GM18508 (cell line): ENCODE data around the gene CTSE.

Source experiments
- ATAC-seq: cut with Tn5 transposase; IDR thresholded peaks from one replicate; pipeline ENCODE4 v1.9.1; 2021; ENCODE audit warnings: moderate number of reproducible peaks; ENCODE audit not compliant: insufficient read depth, unreplicated experiment

The CTSE gene

DNA sequence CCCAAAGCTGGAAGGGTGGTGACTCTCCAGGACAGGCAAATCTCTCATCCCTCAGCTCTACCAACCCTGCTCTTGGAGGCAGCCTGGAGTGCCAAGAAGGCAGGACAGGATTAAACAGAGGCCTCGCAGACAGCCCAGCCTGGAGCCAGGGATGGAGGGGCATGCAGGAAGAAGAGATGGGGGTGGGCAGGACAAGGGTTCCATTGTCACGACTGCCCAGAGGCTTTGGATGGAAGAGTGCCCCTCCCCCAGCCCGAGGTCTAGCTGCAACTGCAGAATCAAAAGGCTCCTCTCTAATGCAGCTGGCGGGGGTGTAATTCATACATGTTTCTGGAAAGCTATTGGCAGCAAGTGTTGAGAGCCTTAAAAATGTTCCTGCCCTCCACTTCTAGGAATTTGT, 29.3 kb downstream of the CTSE start:
- ATAC-seq, result no peak

- ATAC-seq, result no peak
Measured at GRCh38 chr1:205993068-205993467, 30.6 kb downstream of the CTSE start.

- no peak for ATAC-seq
Measured at GRCh38 chr1:205992218-205992882, 31.3 kb downstream of the CTSE start.

DNA sequence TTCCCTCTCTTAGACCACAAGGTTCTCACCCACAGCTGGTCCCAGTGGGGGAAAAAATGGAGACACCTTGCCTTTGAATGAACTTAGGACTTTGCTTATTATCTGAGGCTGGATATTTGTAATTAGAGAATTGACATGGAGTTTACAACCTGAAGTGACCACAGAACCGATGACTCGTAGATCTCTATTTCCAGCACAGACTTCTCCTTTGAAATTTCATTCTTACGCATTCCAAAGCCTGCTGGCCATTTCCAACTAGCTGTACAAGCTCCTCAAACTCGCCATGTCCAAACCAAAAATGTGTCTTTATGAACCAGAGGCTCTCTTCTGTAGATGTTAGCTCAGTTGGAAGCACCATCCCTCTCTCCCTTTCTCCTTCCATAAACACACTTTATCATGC, 32.5 kb downstream of the CTSE start:
- ATAC-seq, result no peak

- no peak for ATAC-seq
Measured at GRCh38 chr1:205990226-205990625, 33.5 kb downstream of the CTSE start.

DNA sequence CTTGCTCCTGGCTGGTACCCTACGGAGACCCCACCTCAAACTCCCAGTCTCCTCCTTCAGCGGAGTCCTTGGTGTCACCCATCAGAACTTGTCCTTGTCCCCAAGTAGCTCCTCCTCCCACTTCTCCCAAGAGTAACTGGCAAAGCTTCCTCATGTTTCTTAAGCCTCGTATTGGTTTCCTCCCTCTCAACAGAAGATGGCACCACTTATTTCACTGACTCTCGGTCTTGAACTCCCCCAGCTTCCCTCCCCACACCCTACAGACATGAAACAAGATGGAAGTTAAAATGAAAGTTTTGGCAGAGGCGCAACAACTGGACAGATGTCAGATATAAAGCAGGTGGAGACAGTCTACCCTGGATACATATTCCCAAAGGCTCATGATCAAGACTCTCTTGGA, 33.9 kb downstream of the CTSE start:
- no peak for ATAC-seq

- no peak for ATAC-seq
Measured at GRCh38 chr1:205988585-205988995, 35.1 kb downstream of the CTSE start.

GRCh38 chr1:205986861-205987260, 36.8 kb downstream of the CTSE start:
- no peak for ATAC-seq

- no peak for ATAC-seq
Measured at GRCh38 chr1:205986292-205986691, 37.4 kb downstream of the CTSE start.

GRCh38 chr1:205985330-205986005, 38.2 kb downstream of the CTSE start:
- no peak for ATAC-seq

DNA sequence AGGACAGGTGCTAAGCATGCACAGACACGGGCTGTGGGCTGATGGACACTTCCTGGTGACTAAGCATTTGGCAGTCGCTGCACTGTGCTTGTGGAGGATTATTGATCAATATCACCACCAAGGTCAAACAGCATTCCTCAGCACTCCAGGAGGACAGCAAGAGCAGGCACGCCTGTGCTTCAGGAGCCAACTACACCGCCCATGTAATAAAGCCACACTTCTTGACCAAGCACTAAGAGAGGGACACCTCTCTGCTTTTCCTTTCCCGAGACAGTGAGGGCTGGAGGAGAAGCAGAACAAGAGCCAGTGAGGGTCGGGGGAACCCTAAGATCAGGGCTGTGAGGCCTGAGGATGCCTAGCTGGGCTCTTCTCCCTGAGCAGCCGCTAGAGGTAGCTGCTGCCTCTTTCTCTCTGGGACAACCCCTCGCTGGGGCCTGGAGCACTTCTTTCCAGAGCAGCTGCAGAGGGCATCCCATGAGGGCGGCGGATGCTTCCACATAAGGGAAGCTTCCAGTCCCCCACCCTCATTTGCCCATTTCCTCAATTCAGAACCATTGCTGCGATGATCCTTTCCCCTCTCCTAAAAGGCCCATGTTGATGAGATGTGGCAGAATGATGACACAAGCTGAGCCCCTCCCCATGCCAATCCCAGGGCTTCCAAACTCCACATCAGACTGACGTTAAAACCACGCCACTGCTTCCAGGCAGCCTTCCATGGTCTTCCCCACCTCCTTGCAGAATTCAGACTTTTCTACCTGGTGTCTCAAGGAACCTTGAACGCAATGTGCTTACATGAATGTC, 39.6 kb downstream of the CTSE start:
- ATAC-seq, result no peak

DNA sequence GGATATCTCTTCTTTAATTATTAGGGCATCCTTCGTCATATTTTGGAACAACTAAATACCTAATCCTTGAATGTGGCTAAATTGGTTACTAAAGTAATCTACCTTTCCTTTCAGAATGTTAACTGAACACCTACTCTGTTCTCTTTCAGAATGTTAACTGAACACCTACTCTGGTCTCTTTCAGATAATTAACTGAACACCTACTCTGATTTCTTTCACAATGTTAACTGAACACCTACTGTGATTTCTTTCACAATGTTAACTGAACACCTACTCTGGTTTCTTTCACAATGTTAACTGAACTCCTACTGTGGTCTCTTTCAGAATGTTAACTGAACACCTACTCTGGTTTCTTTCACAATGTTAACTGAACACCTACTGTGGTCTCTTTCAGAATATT, 42.4 kb downstream of the CTSE start:
- ATAC-seq, result no peak

GRCh38 chr1:205980237-205980870, 43.3 kb downstream of the CTSE start:
- no peak for ATAC-seq

DNA sequence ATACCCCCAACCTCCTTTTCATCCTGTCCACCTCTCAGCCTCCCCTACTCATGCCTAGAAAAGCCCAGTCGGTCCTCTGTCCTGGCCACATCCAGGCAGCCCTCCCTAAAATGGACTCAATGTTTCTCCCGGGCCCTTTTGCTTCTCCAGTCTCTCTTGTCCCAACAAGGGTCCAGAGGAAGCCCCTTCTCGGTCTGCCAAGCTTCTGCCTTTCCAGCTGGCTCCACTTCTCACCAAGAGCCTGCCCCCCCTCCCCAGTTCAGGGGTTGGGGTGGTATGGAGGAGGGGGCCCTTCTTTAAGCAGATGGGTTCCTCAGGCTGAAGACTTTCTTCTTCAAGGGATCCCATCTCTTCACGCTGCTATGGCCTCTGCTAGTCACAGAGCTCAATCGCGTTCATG, 44.4 kb downstream of the CTSE start:
- ATAC-seq, result no peak

DNA sequence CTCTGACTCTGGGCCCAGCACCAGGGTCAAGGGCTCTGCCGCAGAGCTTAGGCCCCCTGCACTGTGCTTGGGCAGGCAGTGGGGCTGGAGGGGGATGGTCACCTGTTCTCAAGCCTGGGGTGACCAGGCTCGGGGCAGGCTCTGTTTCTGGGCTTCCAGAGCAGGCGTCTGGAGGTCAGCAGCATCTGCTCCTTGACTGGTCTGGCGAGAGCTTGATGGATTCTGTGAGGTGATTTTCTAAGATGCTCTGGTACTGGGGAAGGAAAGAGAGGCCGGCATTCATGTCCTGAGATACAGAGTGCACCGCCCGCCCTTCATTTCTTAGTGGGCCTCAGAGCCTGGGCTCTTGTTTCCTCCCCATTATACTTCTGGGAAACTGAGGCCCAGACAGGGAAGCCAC, 45.0 kb downstream of the CTSE start:
- no peak for ATAC-seq

DNA sequence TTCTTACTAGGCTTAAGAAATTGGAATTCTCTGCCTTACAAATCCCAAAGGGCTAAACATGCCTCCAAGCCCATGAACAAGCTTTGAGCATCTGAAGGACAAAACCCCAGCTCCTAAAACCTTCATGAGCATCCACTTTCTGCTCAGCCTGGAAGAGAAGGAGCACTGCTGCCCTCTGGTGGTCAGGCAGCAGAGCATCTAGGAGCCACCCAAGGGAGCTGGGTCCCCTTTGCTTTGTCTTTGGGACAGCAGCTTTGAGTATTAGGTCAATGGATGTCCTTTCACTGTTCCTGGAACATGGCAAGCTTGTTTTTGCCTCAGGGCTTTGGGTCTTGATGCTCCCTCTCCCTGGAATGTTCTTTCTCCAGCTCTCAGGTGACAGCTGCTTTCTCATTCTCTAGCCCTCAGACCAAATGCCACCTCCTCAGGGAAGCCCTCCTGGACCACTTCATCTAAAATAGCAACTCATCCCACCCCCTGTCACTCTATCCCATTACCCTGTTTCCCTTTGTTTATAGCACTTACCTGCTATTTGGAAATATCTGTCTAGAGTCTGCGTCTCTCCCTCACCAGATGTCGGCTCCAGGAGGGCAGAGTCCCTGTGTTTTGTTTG, 46.2 kb downstream of the CTSE start:
- ATAC-seq, result no peak

DNA sequence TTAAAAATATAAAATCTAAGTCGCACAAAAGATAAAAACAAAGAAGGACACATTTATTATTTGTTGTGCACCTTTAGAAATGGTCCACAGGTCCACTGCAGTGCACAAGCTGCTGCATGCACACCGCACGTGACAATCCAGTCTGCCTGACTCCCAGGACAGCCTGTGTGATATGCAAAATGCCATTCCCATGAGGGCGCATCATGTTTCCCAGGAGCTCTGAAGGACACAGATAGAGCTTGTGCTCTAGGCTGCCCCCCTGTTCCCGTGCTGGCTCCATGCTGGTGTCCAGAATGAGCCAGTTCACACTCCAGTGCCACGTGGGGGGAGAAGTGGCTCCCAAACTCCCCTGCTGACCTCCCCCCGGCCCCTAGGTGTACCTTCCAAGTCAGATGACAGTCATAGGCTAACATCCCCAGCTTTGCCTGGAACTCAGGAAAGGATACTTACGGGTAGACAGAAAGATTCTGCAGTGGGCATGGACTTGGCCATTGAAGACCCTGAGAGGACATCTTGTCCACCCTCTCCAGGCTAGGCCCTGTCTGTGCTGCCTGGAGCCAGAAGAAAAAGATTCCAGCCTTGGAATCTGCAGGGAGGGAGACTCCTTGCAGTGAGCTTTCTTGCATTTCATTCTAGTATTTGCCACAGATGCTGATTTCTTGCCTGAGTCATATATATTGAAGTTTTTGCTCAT, 46.8 kb downstream of the CTSE start:
- no peak for ATAC-seq

DNA sequence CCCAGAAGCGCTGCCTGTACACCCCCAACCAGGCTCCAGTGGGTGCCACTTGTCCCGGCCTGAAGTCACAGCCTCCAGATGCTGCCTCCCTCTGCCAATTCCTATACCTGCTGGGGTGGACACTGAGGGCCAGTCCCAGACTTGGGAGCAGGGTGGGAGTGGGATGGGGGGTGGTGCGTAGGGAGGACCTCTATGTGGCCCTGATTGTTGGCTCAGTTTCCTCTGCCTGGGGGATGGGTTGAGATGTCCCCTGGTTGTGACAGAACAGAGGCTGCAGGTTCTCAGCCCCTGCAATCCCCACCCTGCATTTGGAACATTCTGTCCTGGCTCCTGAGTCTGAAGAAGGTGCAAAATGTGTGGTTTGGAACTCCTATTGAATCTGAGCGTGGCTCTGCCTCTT, 47.7 kb downstream of the CTSE start:
- ATAC-seq, result no peak

- ATAC-seq, result no peak
Measured at GRCh38 chr1:205975387-205975998, 48.2 kb downstream of the CTSE start.

DNA sequence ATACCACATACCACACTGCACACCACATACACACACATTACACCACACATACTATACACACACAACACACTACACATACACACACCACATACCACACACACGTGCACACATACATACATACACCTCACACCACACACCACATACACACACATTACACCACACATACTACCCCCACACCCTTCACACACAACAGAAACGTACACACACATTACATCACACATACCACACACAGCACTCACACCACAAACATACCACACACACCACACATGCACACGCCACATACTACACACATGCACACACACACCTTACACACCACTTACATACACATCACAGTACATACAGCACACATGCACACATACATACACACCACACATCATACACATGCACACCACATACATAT, 49.0 kb downstream of the CTSE start:
- ATAC-seq, result no peak
